Chondrocyte (in vitro differentiated cells): ENCODE data around the gene TMEM127. TPM values are rescaled to one million over a fixed set of nuclear protein-coding genes. Genes with fewer than 3 reads are reported as not detected.
A peak's percentile ranks its signal among the peaks of the same experiment; 100 is the strongest.

Experiments used
- DNase-seq: peaks from one replicate; pipeline ENCODE4 v3.0.0; 2021; ENCODE audit warnings: mixed read lengths, low spot score
- H3K27ac Mint-ChIP-seq: one replicate; pipeline ENCODE4 v1.8.0; 2021; ENCODE audit warnings: mild to moderate bottlenecking, moderate library complexity, mixed read lengths; ENCODE audit not compliant: unreplicated experiment
- H3K27me3 Mint-ChIP-seq: 2 replicates; pipeline ENCODE4 v1.8.0; 2021; ENCODE audit warnings: low read depth, mixed read lengths
- H3K36me3 Mint-ChIP-seq: 2 replicates; pipeline ENCODE4 v1.8.0; 2021; ENCODE audit warnings: low read depth, mixed read lengths
- H3K4me1 Mint-ChIP-seq: 2 replicates; pipeline ENCODE4 v1.8.0; 2021; ENCODE audit warnings: low read depth, mild to moderate bottlenecking, mixed read lengths
- H3K4me3 Mint-ChIP-seq: one replicate; pipeline ENCODE4 v1.8.0; 2021; ENCODE audit warnings: mild to moderate bottlenecking, moderate library complexity, mixed read lengths; ENCODE audit not compliant: unreplicated experiment
- H3K9me3 Mint-ChIP-seq: 2 replicates; pipeline ENCODE4 v1.8.0; 2021; ENCODE audit warnings: low read depth, mixed read lengths
- CTCF ChIP-seq: fragments of 200-600 bp; sonication (generic); IDR thresholded peaks from 2 replicates; pipeline ENCODE4 v1.5.0; 2021; ENCODE audit warnings: antibody characterized with exemption, mild to moderate bottlenecking, moderate library complexity
- total RNA-seq: library from RNA; stranded (reverse); gene quantifications from 3 replicates; pipeline ENCODE4 v1.2.1, GENCODE V29; 2021

Gene TMEM127
- total RNA-seq, 1 donor from 2014 or later = 54.4 TPM

GRCh38 chr2:96218508-96219131 lies 47.2 kb downstream of the TMEM127 start:
- no peaks in the 10 kb centered on the region for H3K9me3 Mint-ChIP-seq
- DNase-seq = no peak
- H3K27ac Mint-ChIP-seq = no peak overlapping the region
- no peaks in the 10 kb centered on the region for H3K36me3 Mint-ChIP-seq
- H3K4me1 Mint-ChIP-seq = no peaks in the 10 kb centered on the region
- no peaks in the 10 kb centered on the region for H3K27me3 Mint-ChIP-seq
- no peak overlapping the region for H3K4me3 Mint-ChIP-seq
- TF ChIP-seq CTCF = no peak

DNA sequence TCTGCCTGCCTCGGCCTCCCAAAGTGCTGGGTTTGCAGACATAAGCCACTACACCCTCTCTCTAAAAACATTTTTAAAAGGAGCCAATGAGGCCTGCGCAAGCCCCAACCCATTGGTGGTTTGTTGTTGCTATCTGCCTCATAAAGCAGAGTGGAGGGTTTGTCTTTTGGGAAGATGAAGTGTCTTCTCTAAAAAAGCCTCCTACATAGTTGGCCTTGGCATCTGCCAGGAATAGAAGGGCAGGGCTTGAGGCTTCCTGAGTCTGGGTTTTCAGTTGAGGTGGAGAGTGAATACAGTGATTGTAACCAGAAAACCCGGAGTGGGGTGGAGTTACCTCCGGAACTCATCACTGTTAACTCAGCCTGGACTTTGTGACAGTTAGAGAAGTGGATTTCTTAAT lies 51.2 kb downstream of the TMEM127 start:
- H3K36me3 Mint-ChIP-seq = peaks cover 2% of the 10 kb centered on the region
- no peaks in the 10 kb centered on the region for H3K27me3 Mint-ChIP-seq
- DNase-seq = no peak
- no peak for TF ChIP-seq CTCF
- peaks cover 7% of the 10 kb centered on the region for H3K4me1 Mint-ChIP-seq
- no peaks in the 10 kb centered on the region for H3K9me3 Mint-ChIP-seq
- no peak overlapping the region for H3K27ac Mint-ChIP-seq
- H3K4me3 Mint-ChIP-seq = no peak overlapping the region

- Mint-ChIP-seq H3K4me1 (peaks cover 14% of the 10 kb centered on the region), H3K27me3 (no peaks in the 10 kb centered on the region), H3K27ac (no peak overlapping the region), H3K4me3 (no peak overlapping the region), H3K36me3 (peaks cover 2% of the 10 kb centered on the region), H3K9me3 (no peaks in the 10 kb centered on the region)
- no peak for TF ChIP-seq CTCF
- no peak for DNase-seq
Observed at GRCh38 chr2:96213379-96213778, 52.4 kb downstream of the TMEM127 start.

GRCh38 chr2:96212339-96212738 lies 53.5 kb downstream of the TMEM127 start:
- Mint-ChIP-seq H3K27me3 (no peaks in the 10 kb centered on the region), H3K4me3 (no peak overlapping the region), H3K27ac (no peak overlapping the region), H3K36me3 (peaks cover 2% of the 10 kb centered on the region), H3K4me1 (peaks cover 19% of the 10 kb centered on the region), H3K9me3 (no peaks in the 10 kb centered on the region)
- TF ChIP-seq CTCF = no peak
- DNase-seq = no peak

DNA sequence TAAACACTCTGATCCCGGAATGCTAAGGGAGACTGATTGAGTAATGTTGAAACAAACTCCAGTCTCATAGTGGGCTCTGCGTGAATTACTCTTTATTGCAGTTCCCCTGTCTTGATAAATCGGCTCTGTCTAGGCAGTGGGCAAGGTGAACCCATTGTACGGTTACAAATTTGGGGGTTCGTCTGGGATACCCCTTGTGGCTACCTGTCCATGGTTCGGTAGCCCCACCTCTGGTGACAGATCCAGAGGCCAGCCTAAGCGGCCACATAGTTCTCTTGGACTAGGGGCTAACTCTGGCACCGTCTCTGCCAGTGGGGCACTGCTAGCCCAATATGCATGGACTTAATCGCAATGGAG lies 56.1 kb downstream of the TMEM127 start:
- TF ChIP-seq CTCF = no peak
- Mint-ChIP-seq H3K27me3 (no peaks in the 10 kb centered on the region), H3K27ac (peak overlapping the region; percentile 41), H3K4me1 (peaks cover 44% of the 10 kb centered on the region), H3K9me3 (no peaks in the 10 kb centered on the region), H3K4me3 (peak overlapping the region; percentile 86), H3K36me3 (peaks cover 2% of the 10 kb centered on the region)
- no peak for DNase-seq
